GM12875 (cell line): ENCODE data around the gene NEK10.

Source experiments
- H3K4me3 ChIP-seq: one replicate; pipeline ENCODE4 v1.5.1; 2011; ENCODE audit warnings: low read depth, low read length, control low read depth
- CTCF ChIP-seq: IDR thresholded peaks from 2 replicates; pipeline ENCODE4 v1.5.1; 2011; ENCODE audit warnings: low read depth, mild to moderate bottlenecking, control low read depth, inconsistent platforms, low read length, moderate library complexity, borderline replicate concordance; ENCODE audit not compliant: insufficient read depth

NEK10 gene

DNA sequence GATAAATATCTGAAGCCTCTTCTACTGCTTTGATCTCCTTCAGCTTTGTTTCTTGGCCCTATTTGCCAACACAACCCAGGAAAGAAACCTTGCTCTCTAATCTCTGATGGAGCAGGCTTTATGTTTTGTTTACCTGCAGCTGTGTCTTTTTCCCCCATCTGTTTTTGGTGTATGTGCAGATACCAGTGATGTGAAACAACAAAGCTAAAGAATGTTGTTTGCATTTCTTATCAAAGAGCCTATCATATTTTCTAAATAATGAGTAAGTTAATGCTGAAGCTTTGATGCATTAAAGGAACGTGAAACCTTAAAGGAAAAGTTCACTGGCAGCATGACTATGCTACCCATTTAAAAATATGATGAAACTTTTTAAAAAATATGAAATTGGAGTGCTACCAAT lies 238.4 kb downstream of the NEK10 start:
- TF ChIP-seq CTCF, result no peak

GRCh38 chr3:27127879-27128278 lies 241.3 kb downstream of the NEK10 start:
- TF ChIP-seq CTCF, result no peak

More for the DNA sequence above, 238.4 kb downstream of the NEK10 start:
- H3K4me3 ChIP-seq, result no peak overlapping the region

GRCh38 chr3:27127195-27127594 lies 242.0 kb downstream of the NEK10 start:
- H3K4me3 ChIP-seq, result no peak overlapping the region
- TF ChIP-seq CTCF, result no peak

More at GRCh38 chr3:27127879-27128278, 241.3 kb downstream of the NEK10 start:
- no peak overlapping the region for H3K4me3 ChIP-seq

DNA sequence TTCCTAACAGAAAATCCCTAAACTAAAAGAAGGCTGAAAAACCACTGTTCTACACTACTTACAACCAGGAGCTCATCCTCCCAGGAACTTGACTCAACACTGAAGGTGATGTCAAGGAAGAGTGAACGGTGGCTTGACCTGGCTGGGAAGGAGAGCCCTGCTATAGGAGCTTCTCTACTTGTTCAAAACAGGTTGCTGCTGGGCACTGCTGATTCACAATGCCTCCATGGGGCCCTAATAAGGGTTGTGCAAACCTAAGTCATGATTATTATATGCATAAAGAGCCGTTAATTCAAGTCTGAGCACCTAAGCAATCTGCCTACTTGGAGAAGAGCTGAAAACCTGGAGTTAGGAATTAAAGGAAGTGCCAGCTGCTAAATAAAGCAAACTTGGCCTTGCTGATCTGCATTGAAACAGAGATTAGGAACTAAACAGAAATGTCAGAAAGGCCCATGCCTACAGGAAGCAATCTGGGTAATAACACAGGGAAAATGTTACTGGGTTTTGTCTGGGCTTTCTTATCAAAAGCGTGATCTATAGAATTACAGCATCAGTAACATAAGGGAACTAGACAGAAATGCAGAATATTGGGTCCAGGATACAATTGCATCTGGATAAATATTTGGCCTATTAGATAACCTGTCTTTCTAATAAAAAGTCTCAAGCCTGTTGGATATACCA lies 243.2 kb downstream of the NEK10 start:
- H3K4me3 ChIP-seq, result no peak overlapping the region
- TF ChIP-seq CTCF, result no peak

- no peak for TF ChIP-seq CTCF
- H3K4me3 ChIP-seq, result no peak overlapping the region
Measured at GRCh38 chr3:27119639-27120038, 249.5 kb downstream of the NEK10 start.

- no peak for TF ChIP-seq CTCF
- H3K4me3 ChIP-seq, result no peak overlapping the region
Measured at GRCh38 chr3:27115352-27115751, 253.8 kb downstream of the NEK10 start.

GRCh38 chr3:27114684-27115083 lies 254.5 kb downstream of the NEK10 start:
- TF ChIP-seq CTCF, result no peak
- H3K4me3 ChIP-seq, result no peak overlapping the region
